GM23338 (cell line): Measurements from ENCODE around the gene FTCD.

ENCODE experiments used
- CREB1 ChIP-seq: fragments of 250-450 bp; sonication (Bioruptor Pico); IDR thresholded peaks from 2 replicates; pipeline ENCODE4 v1.5.0; 2020; ENCODE audit warnings: low read depth, mild to moderate bottlenecking, moderate library complexity
- EZH2 ChIP-seq: fragments of 200-600 bp; sonication (generic); IDR thresholded peaks from one replicate; pipeline ENCODE4 v1.8.0; 2017; ENCODE audit warnings: antibody characterized with exemption, mild to moderate bottlenecking, low read depth; ENCODE audit not compliant: unreplicated experiment
- EZH2phosphoT487 ChIP-seq: fragments of 200-600 bp; sonication (generic); IDR thresholded peaks from one replicate; pipeline ENCODE4 v1.8.1; 2018; ENCODE audit warnings: antibody characterized with exemption; ENCODE audit not compliant: unreplicated experiment
- JUNB ChIP-seq: IDR thresholded peaks from one replicate; pipeline ENCODE4 v1.6.1; 2016; ENCODE audit warnings: antibody characterized with exemption; ENCODE audit not compliant: unreplicated experiment
- NANOG ChIP-seq: IDR thresholded peaks from 2 replicates; pipeline ENCODE4 v1.6.1; 2016; ENCODE audit warnings: antibody characterized with exemption, borderline replicate concordance
- POLR2AphosphoS5 ChIP-seq: IDR thresholded peaks from 2 replicates; pipeline ENCODE4 v1.6.1; 2016; ENCODE audit warnings: antibody characterized with exemption, low read depth
- REST ChIP-seq: IDR thresholded peaks from one replicate; pipeline ENCODE4 v1.6.1; 2018; ENCODE audit warnings: antibody characterized with exemption; ENCODE audit not compliant: unreplicated experiment
- ZNF114 ChIP-seq: fragments of 250-450 bp; sonication (Bioruptor Pico); IDR thresholded peaks from 2 replicates; pipeline ENCODE4 v1.5.0; 2020; ENCODE audit warnings: mild to moderate bottlenecking, moderate library complexity
- ZNF331 ChIP-seq: fragments of 250-450 bp; sonication (Bioruptor Pico); IDR thresholded peaks from 2 replicates; pipeline ENCODE4 v1.5.0; 2020; ENCODE audit warnings: low read depth, mild to moderate bottlenecking, moderate library complexity
- ZNF462 ChIP-seq: fragments of 250-450 bp; sonication (Bioruptor Pico); IDR thresholded peaks from 2 replicates; pipeline ENCODE4 v1.5.0; 2020; ENCODE audit warnings: mild to moderate bottlenecking, moderate library complexity
- TF ChIP-seq, protein P1 (sequence below), 2 experiments: fragments of 200-600 bp in 1 of 2; sonication (generic) in 1 of 2; conservative IDR thresholded peaks; 2 replicates each; pipeline versions ENCODE4 v1.5.1 to v1.6.1; 2016 to 2017; ENCODE audit warnings: antibody characterized with exemption in 2 of 2, low read depth in 2 of 2, mild to moderate bottlenecking in 2 of 2, moderate library complexity in 1 of 2

GRCh38 chr21:46193829-46194373 lies 38.5 kb upstream of the FTCD start:
- TF ChIP-seq, protein P1, sequence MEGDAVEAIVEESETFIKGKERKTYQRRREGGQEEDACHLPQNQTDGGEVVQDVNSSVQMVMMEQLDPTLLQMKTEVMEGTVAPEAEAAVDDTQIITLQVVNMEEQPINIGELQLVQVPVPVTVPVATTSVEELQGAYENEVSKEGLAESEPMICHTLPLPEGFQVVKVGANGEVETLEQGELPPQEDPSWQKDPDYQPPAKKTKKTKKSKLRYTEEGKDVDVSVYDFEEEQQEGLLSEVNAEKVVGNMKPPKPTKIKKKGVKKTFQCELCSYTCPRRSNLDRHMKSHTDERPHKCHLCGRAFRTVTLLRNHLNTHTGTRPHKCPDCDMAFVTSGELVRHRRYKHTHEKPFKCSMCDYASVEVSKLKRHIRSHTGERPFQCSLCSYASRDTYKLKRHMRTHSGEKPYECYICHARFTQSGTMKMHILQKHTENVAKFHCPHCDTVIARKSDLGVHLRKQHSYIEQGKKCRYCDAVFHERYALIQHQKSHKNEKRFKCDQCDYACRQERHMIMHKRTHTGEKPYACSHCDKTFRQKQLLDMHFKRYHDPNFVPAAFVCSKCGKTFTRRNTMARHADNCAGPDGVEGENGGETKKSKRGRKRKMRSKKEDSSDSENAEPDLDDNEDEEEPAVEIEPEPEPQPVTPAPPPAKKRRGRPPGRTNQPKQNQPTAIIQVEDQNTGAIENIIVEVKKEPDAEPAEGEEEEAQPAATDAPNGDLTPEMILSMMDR (conservative IDR thresholded peaks at IDR 0.05; ENCODE audit: low read depth in 2 of 2): no peak
- TF ChIP-seq EZH2: no peak
- no peak for TF ChIP-seq CREB1 (CRISPR knock-in tag)
- TF ChIP-seq POLR2AphosphoS5: no peak
- TF ChIP-seq EZH2phosphoT487: no peak
- TF ChIP-seq ZNF462: no peak
- TF ChIP-seq ZNF114: no peak
- TF ChIP-seq REST: no peak
- no peak for TF ChIP-seq ZNF331 (CRISPR knock-in tag)
- no peak for TF ChIP-seq JUNB
- TF ChIP-seq NANOG: no peak
